Measurements from ENCODE around the gene CNPY4.

DNA sequence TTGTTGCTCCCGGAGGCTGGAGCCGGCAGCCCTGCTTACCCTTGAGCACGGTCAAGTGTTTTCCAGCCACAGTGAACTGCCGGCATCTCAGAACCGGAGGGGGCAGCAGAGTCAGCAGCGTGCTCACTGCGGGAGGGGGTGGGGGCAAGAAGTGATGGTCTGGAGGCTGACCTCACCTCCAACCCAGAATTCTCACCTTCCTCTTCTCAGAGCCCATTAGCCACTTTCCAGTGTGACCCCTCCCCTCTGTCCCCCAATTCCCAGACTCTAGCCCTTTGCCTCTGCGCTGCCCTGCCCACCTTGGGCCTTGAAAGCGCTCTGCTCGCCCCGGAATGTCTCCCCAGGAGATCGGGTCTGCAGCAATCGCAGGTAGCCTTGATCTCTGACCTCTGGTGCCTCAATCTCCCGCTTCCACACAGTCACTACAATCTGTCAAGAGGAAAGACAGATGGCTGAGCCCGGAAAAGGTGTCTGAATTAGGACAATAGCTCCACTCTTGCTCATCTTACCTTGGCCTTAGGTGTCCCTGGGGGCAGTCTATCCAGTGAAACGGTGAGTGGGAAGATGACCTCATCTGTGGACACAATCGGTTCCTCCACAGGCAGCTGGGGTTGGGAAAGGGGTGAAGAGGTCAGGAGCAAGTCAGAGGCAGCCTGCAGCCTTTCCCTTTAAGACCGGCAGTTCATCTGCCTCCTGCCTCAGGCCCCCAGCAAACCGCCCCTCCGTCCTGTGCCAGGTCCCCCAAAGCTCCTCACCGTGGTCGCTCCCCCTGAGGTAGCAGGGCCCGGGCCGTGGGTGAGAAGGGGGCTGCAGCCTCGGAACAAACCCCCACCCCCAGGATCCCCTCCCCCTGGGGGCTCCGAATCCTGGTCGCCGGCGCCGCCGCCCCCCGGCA is 38.1 kb downstream of the CNPY4 start:
- TF ChIP-seq, protein P1, sequence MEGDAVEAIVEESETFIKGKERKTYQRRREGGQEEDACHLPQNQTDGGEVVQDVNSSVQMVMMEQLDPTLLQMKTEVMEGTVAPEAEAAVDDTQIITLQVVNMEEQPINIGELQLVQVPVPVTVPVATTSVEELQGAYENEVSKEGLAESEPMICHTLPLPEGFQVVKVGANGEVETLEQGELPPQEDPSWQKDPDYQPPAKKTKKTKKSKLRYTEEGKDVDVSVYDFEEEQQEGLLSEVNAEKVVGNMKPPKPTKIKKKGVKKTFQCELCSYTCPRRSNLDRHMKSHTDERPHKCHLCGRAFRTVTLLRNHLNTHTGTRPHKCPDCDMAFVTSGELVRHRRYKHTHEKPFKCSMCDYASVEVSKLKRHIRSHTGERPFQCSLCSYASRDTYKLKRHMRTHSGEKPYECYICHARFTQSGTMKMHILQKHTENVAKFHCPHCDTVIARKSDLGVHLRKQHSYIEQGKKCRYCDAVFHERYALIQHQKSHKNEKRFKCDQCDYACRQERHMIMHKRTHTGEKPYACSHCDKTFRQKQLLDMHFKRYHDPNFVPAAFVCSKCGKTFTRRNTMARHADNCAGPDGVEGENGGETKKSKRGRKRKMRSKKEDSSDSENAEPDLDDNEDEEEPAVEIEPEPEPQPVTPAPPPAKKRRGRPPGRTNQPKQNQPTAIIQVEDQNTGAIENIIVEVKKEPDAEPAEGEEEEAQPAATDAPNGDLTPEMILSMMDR (IDR thresholded peaks at IDR 0.05; ENCODE audit: low read length) = no peak
- TF ChIP-seq EZH2phosphoT487 (IDR thresholded peaks at IDR 0.05; ENCODE audit: low read length) = no peak
